ENCODE data around the gene MICALL2.

DNA sequence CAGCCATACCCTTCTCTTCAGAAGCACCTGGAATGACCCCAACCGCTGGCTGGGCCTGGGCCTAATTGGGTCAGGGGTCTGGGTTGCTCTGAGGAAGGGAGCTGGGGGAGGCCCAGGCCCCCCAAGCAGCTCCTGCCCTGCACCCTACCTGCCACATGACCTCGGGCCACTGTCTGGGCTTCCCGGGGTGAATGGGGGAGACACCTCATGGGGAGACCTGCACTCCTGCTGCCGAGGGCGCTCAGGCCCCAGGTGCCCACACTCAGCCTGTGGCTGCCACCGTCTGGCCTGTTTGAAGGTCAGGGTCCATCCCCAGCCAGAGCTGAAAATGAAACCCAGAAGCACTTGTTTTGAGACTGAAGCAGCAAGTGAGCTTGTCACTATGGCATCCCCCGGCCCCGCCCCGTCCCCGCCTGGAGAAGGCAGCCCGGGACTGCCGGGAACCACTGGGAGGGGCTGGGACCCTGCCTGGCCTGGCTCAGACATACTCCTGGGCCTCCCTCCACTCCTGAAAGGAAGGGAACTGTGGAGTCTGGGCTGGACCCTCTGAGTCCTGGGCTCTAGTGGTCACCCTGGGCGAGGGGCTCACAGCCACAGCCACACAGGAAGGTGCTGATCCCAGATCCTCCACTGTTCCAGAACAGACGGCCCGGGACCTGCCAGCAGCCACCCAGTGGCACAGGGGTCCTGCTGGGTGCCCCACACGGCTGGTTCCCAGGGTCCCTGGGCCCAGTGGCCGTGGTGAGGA is 7.4 kb upstream of the MICALL2 start:
- TF ChIP-seq, protein P1, sequence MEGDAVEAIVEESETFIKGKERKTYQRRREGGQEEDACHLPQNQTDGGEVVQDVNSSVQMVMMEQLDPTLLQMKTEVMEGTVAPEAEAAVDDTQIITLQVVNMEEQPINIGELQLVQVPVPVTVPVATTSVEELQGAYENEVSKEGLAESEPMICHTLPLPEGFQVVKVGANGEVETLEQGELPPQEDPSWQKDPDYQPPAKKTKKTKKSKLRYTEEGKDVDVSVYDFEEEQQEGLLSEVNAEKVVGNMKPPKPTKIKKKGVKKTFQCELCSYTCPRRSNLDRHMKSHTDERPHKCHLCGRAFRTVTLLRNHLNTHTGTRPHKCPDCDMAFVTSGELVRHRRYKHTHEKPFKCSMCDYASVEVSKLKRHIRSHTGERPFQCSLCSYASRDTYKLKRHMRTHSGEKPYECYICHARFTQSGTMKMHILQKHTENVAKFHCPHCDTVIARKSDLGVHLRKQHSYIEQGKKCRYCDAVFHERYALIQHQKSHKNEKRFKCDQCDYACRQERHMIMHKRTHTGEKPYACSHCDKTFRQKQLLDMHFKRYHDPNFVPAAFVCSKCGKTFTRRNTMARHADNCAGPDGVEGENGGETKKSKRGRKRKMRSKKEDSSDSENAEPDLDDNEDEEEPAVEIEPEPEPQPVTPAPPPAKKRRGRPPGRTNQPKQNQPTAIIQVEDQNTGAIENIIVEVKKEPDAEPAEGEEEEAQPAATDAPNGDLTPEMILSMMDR (conservative IDR thresholded peaks at IDR 0.05 in 1 of 2, IDR thresholded peaks at IDR 0.05 in 1 of 2; ENCODE audit: low read depth in 1 of 2, low read length in 2 of 2), result no peak
- no peak for TF ChIP-seq EZH2 (IDR thresholded peaks at IDR 0.05; ENCODE audit: low read length, missing control alignments)

Data from fibroblast of lung (primary cell).